GM12875 (cell line): Measurements from ENCODE around the gene DNAH3.
"Not testable (repeated sequence)": the region's sequence is repeated elsewhere in the genome, so short reads cannot be mapped to it uniquely, and the experiment has no call there.

Source experiments
- H3K4me3 ChIP-seq: one replicate; pipeline ENCODE4 v1.5.1; 2011; ENCODE audit warnings: low read depth, low read length, control low read depth
- TF ChIP-seq, protein P1 (sequence below): IDR thresholded peaks from 2 replicates; pipeline ENCODE4 v1.5.1; 2011; ENCODE audit warnings: low read depth, mild to moderate bottlenecking, control low read depth, inconsistent platforms, low read length, moderate library complexity, borderline replicate concordance; ENCODE audit not compliant: insufficient read depth

The DNAH3 gene

DNA sequence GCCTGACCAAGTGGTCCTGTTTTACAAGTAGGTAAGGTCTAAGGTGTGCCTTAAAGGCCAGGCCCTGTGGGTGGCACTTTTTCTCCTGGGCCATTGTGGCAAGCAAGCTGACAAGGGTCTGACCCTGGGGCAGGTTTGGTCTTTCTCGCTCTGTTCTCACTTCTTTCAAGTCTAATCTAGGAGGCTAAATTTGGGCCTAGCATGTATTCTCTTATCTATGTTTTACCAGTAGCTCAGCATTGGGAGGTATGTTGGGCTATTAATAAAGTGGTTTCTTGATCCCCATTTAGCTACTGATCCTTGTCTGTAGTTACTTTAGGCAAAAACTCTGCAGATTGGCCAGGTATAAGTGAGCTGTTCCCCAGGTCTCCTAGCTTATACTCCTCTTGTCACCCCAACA lies 77.7 kb downstream of the DNAH3 start:
- TF ChIP-seq, protein P1, sequence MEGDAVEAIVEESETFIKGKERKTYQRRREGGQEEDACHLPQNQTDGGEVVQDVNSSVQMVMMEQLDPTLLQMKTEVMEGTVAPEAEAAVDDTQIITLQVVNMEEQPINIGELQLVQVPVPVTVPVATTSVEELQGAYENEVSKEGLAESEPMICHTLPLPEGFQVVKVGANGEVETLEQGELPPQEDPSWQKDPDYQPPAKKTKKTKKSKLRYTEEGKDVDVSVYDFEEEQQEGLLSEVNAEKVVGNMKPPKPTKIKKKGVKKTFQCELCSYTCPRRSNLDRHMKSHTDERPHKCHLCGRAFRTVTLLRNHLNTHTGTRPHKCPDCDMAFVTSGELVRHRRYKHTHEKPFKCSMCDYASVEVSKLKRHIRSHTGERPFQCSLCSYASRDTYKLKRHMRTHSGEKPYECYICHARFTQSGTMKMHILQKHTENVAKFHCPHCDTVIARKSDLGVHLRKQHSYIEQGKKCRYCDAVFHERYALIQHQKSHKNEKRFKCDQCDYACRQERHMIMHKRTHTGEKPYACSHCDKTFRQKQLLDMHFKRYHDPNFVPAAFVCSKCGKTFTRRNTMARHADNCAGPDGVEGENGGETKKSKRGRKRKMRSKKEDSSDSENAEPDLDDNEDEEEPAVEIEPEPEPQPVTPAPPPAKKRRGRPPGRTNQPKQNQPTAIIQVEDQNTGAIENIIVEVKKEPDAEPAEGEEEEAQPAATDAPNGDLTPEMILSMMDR = no peak
- H3K4me3 ChIP-seq = no peak overlapping the region

DNA sequence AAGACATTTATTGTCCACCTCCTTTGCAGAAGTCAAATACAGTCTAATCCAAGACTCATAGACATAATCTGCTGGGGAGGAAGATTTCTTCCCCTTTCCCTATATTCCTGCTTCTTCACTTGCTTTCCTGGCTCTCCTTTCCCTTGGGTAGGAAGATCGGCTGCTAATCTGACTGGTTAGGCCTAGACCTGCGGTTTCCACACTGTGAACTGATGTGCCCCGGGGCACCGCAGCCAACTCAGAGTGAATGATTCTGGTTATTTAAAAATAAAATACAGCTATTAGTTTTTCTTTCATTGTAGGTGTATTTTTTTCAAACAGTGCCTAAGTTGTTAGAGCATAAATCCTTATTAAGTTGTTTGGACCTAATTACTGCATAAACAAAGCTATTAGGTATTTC lies 78.9 kb downstream of the DNAH3 start:
- TF ChIP-seq, protein P1 = no peak

DNA sequence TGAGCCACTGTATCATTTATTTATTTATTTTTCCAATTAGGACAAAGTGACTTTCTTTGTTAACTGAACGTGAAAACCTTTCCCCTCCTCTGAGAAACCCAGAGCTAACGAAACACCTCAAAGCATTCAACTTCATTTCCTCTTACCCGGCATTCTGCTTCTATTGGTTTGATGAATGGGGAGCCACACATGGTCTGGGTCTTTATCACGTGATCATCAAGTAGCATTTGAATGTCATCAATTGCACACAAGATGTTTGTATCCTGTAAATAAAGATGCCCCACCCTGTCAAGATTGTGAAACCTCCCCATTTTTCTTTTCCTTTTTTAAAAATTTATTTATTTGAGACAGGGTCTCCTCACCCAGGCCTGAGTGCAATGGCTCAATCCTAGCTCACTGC lies 80.1 kb downstream of the DNAH3 start:
- H3K4me3 ChIP-seq = no peak overlapping the region
- TF ChIP-seq, protein P1 = no peak

More for the DNA sequence above, 78.9 kb downstream of the DNAH3 start:
- no peak overlapping the region for H3K4me3 ChIP-seq

DNA sequence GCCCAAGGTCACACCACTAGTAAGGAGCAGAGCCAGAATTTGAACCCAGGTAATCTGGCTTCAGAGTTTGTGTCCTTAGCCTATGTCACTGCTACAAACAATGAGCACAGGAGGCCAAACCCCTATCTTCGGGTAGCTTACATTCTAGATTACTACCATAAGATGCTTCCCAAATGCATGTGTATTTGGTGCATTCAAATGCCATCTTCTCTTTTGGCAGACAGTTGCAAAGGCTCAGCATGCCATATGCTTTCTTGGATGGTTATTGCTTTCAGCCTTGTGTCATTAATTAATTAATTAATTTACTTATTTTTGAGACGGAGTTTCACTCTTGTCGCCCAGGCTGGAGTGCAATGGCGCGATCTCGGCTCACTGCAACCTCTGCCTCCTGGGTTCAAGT lies 80.7 kb downstream of the DNAH3 start:
- TF ChIP-seq, protein P1 = no peak
- H3K4me3 ChIP-seq = no peak overlapping the region

DNA sequence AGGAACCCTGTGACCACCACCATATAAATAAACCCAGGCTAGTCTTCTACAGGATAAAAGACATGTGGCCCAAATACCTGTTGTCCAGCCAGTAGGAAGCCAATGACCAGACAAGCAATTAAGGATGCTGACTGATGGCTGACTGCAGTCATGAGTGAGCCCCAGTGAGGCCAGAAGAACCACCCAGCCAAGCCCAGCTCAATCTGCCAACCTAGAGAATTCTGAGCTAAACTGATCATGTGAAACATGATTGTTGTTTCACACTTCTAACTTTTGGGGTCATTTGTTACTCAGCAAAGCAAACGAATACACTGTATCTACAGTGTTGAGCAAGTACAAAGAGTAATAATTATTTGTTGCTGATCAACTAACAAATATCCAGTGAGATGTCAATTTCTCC lies 86.4 kb downstream of the DNAH3 start:
- TF ChIP-seq, protein P1 = no peak
- no peak overlapping the region for H3K4me3 ChIP-seq

DNA sequence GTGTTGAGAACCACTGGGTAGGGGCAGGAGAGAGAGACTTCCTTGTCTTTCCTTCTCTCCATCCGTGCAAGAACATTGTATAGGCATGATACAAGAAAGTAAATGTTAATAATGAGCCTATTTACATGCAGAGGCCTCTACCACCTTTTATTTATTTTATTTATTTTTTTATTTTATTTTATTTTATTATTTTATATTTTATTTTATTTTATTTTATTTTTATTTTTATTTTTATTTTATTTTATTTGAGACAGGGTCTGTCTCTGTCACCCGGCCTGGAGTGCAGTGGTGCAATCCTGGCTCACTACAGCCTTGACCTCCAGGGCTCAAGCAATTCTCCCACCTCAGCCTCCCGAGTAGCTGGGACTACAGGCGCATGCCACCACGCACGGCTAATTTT lies 87.3 kb downstream of the DNAH3 start:
- H3K4me3 ChIP-seq = not testable (repeated sequence)

DNA sequence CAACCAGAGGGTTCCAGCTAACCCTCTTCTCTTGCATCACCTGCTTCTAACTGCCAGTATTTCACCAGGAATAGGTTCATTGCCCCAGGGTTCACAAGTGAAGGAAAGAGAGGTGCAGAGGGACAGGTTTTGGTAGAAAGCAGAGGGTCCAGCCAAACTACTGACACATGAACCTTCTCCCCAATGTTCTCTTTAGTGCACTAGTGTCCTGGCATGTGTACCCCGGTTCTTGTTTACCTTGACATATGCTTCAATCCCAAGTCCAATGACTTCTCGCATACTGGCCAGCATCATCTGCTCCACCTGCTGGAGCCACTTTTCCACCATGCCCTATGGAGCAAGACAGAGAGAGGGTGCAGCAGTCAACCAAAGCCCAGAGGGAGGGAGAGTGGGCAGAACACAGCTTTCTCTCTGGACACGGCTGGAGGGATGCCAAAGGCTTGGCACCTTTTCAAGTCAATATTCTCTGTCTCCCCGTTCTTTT lies 90.6 kb downstream of the DNAH3 start:
- TF ChIP-seq, protein P1 = no peak
- H3K4me3 ChIP-seq = no peak overlapping the region

DNA sequence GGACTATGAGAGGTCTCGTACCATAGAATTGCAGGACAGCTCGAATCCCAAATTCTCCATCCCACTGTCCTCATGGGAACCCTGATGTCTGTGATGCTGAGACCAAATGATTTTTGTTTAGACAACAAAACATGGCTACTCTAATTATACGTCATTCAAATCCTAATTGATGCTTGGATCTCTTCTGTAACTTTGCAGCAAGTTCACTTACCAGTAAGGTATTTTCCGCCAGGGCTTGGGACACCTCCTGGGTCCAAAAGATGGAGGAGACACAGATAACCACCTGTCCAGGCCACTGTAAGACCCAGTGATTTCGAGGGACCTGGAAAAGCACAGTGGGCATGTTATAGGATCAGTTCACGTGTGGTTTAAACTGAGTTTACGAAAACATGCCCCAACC lies 92.8 kb downstream of the DNAH3 start:
- no peak overlapping the region for H3K4me3 ChIP-seq
- TF ChIP-seq, protein P1 = no peak
